H1 (cell line): ENCODE data around the gene HGFAC. TPM values are rescaled to one million over a fixed set of nuclear protein-coding genes. Genes with fewer than 3 reads are reported as not detected.

Experiments
- CTCF ChIA-PET: fragments of 300-600 bp; sonication (Branson Sonifier 250); formaldehyde crosslinking; loops from one replicate; lab custom pipeline; 2021; ENCODE audit not compliant: partially characterized antibody; lab: Charles Lee
- POLR2A ChIA-PET: fragments of 300-600 bp; sonication (Branson Sonifier 250); formaldehyde crosslinking; loops from one replicate; lab custom pipeline; 2021; ENCODE audit warnings: inconsistent platforms; ENCODE audit not compliant: partially characterized antibody; lab: Charles Lee
- DNase-seq, 2 experiments: peaks; one replicate each; pipeline versions ENCODE4 v3.0.0 to v3.0.0-alpha.2; 2010 to 2022; ENCODE audit warnings: low spot score in 2 of 2, low read depth in 1 of 2, mixed read lengths in 1 of 2
- FAIRE-seq: peaks from 2 replicates; lab custom pipeline; 2011; peaks lifted over from hg19 to GRCh38; lab: Jason Lieb, UNC
- H2AFZ ChIP-seq: 2 replicates; pipeline ENCODE4 v1.8.1; 2012; ENCODE audit warnings: low read length, inconsistent platforms
- H2AK5ac ChIP-seq: 2 replicates; pipeline ENCODE4 v1.6.1; 2013; ENCODE audit warnings: low read depth, low read length
- H2BK120ac ChIP-seq: replicated peaks from 2 replicates; pipeline ENCODE3; 2013; ENCODE audit warnings: low read depth, low read length, inconsistent platforms
- H2BK12ac ChIP-seq: 2 replicates; pipeline ENCODE4 v1.6.1; 2013; ENCODE audit warnings: low read depth, low read length
- H2BK15ac ChIP-seq: 2 replicates; pipeline ENCODE4 v1.6.1; 2013; ENCODE audit warnings: low read length
- H2BK20ac ChIP-seq: 2 replicates; pipeline ENCODE4 v1.6.1; 2013; ENCODE audit warnings: low read length
- H2BK5ac ChIP-seq: 2 replicates; pipeline ENCODE4 v1.6.1; 2013; ENCODE audit warnings: low read depth, low read length
- H3K14ac ChIP-seq: 2 replicates; pipeline ENCODE4 v1.6.1; 2013; ENCODE audit warnings: inconsistent platforms; ENCODE audit not compliant: insufficient read length
- H3K18ac ChIP-seq: 2 replicates; pipeline ENCODE4 v1.6.1; 2013; ENCODE audit warnings: low read length; ENCODE audit errors: extremely low read depth
- H3K23ac ChIP-seq: 2 replicates; pipeline ENCODE4 v1.6.1; 2013; ENCODE audit warnings: inconsistent platforms; ENCODE audit not compliant: insufficient read length
- H3K23me2 ChIP-seq: 2 replicates; pipeline ENCODE4 v1.6.1; 2013; ENCODE audit warnings: low read depth, low read length
- H3K27ac ChIP-seq: 2 replicates; pipeline ENCODE4 v1.6.1; 2011; ENCODE audit warnings: low read depth, low read length, inconsistent platforms
- H3K27me3 ChIP-seq, 4 experiments: replicated peaks in 1 of 4; 1 replicate in 1 of 4; 2 replicates in 3 of 4; pipeline versions ENCODE4 v1.6.1 to v1.8.1; 2011 to 2013; ENCODE audit warnings: low read length in 3 of 4, mild to moderate bottlenecking in 3 of 4, inconsistent platforms in 2 of 4, mixed read lengths in 2 of 4, moderate library complexity in 1 of 4; ENCODE audit not compliant: control insufficient read depth in 3 of 4, insufficient read depth in 3 of 4; ENCODE audit errors: extremely low read depth in 1 of 4
- H3K36me3 ChIP-seq, 4 experiments: 2 replicates each; pipeline versions ENCODE4 v1.6.1 to v1.8.1; 2011 to 2013; ENCODE audit warnings: mild to moderate bottlenecking in 4 of 4, low read length in 3 of 4, moderate library complexity in 2 of 4, control low read depth in 1 of 4, inconsistent platforms in 1 of 4; ENCODE audit not compliant: insufficient read depth in 4 of 4, control insufficient read depth in 2 of 4
- H3K4ac ChIP-seq: replicated peaks from 2 replicates; pipeline ENCODE3; 2013; ENCODE audit warnings: low read length, low read depth, mixed read lengths, inconsistent platforms; ENCODE audit not compliant: insufficient read length
- H3K4me1 ChIP-seq, 4 experiments: replicated peaks in 1 of 4; 1 replicate in 1 of 4; 2 replicates in 3 of 4; pipeline versions ENCODE4 v1.6.1 to v1.8.1; 2011 to 2013; ENCODE audit warnings: low read length in 3 of 4, inconsistent platforms in 2 of 4, mixed read lengths in 1 of 4; ENCODE audit not compliant: insufficient read depth in 4 of 4, control insufficient read depth in 3 of 4
- H3K4me2 ChIP-seq, 2 experiments: 2 replicates each; pipeline versions ENCODE4 v1.6.1 to v1.8.1; 2011 to 2013; ENCODE audit warnings: low read depth in 2 of 2, low read length in 2 of 2, control low read depth in 1 of 2, inconsistent platforms in 1 of 2, mild to moderate bottlenecking in 1 of 2; ENCODE audit not compliant: insufficient read depth in 1 of 2
- H3K4me3 ChIP-seq, 4 experiments: fragments of 200-600, 300-600 bp in 1 of 4; sonication (generic), shearing (Covaris generic), sonication (Bioruptor Twin) in 1 of 4; 2 replicates each; pipeline versions ENCODE4 v1.5.1 to v1.8.1; 2011 to 2016; ENCODE audit warnings: low read length in 4 of 4, low read depth in 3 of 4, control low read depth in 2 of 4, inconsistent platforms in 2 of 4, mild to moderate bottlenecking in 2 of 4, mixed read lengths in 1 of 4, moderate library complexity in 1 of 4; ENCODE audit not compliant: insufficient read depth in 2 of 4; ENCODE audit errors: extremely low read depth in 1 of 4
- H3K56ac ChIP-seq: replicated peaks from 2 replicates; pipeline ENCODE3; 2013; ENCODE audit warnings: low read depth, mild to moderate bottlenecking, mixed read lengths, low read length, inconsistent platforms; ENCODE audit not compliant: insufficient read length
- H3K79me1 ChIP-seq: 2 replicates; pipeline ENCODE4 v1.6.1; 2013; ENCODE audit warnings: low read depth, low read length, control low read depth
- H3K79me2 ChIP-seq, 2 experiments: 2 replicates each; pipeline versions ENCODE4 v1.6.1 to v1.8.1; 2012 to 2013; ENCODE audit warnings: low read length in 2 of 2, mild to moderate bottlenecking in 2 of 2, inconsistent platforms in 1 of 2; ENCODE audit not compliant: insufficient read depth in 2 of 2, control insufficient read depth in 1 of 2
- H3K9ac ChIP-seq, 4 experiments: replicated peaks in 1 of 4; 1 replicate in 1 of 4; 2 replicates in 3 of 4; pipeline versions ENCODE4 v1.6.1 to v1.8.1; 2011 to 2013; ENCODE audit warnings: low read depth in 3 of 4, low read length in 3 of 4, control low read depth in 2 of 4, mild to moderate bottlenecking in 2 of 4, moderate library complexity in 2 of 4, inconsistent platforms in 1 of 4; ENCODE audit errors: extremely low read depth in 1 of 4
- H3K9me3 ChIP-seq, 2 experiments: 2 replicates each; pipeline versions ENCODE4 v1.6.1 to v1.8.1; 2012 to 2013; ENCODE audit warnings: mild to moderate bottlenecking in 2 of 2, moderate library complexity in 2 of 2, control low read depth in 1 of 2, inconsistent platforms in 1 of 2, low read depth in 1 of 2, low read length in 1 of 2, mixed read lengths in 1 of 2; ENCODE audit not compliant: insufficient read depth in 2 of 2
- H4K20me1 ChIP-seq, 2 experiments: replicated peaks in 1 of 2; 2 replicates each; pipeline versions ENCODE3 to v1.8.1; 2011 to 2013; ENCODE audit warnings: inconsistent platforms in 2 of 2, low read length in 2 of 2, mild to moderate bottlenecking in 1 of 2; ENCODE audit not compliant: insufficient read depth in 2 of 2, control insufficient read depth in 1 of 2
- H4K5ac ChIP-seq: 2 replicates; pipeline ENCODE4 v1.6.1; 2013; ENCODE audit warnings: low read length, low read depth, mixed read lengths, inconsistent platforms; ENCODE audit not compliant: insufficient read length
- H4K8ac ChIP-seq: 2 replicates; pipeline ENCODE4 v1.8.0; 2013; ENCODE audit warnings: mild to moderate bottlenecking, moderate library complexity, low read length, inconsistent platforms; ENCODE audit not compliant: insufficient read depth; ENCODE audit errors: extremely low read depth
- H4K91ac ChIP-seq: replicated peaks from 2 replicates; pipeline ENCODE3; 2013; ENCODE audit warnings: low read length, mixed read lengths, inconsistent platforms; ENCODE audit not compliant: insufficient read length
- ATF2 ChIP-seq: IDR thresholded peaks from 2 replicates; pipeline ENCODE4 v1.6.1; 2012; ENCODE audit warnings: low read length, inconsistent platforms
- CREB1 ChIP-seq: IDR thresholded peaks from 2 replicates; pipeline ENCODE4 v1.6.1; 2012; ENCODE audit warnings: inconsistent platforms
- GTF2F1 ChIP-seq: IDR thresholded peaks from 2 replicates; pipeline ENCODE4 v1.6.1; 2012; ENCODE audit warnings: low read depth, low read length, improper control_type of control experiment, borderline replicate concordance
- RFX5 ChIP-seq: IDR thresholded peaks from 2 replicates; pipeline ENCODE4 v1.6.1; 2011; ENCODE audit warnings: low read depth, low read length, improper control_type of control experiment, borderline replicate concordance
- RXRA ChIP-seq: IDR thresholded peaks from 2 replicates; pipeline ENCODE4 v1.6.1; 2011; ENCODE audit warnings: low read depth, mild to moderate bottlenecking, low read length, moderate library complexity; ENCODE audit not compliant: insufficient read depth
- SIRT6 ChIP-seq: IDR thresholded peaks from one replicate; pipeline ENCODE4 v1.7.1; 2012; ENCODE audit warnings: low read length, inconsistent platforms
- SRF ChIP-seq: IDR thresholded peaks from 2 replicates; pipeline ENCODE4 v1.6.1; 2011; ENCODE audit warnings: mild to moderate bottlenecking, low read depth, low read length, moderate library complexity
- WGBS, 2 experiments: shearing (Covaris generic) in 1 of 2; methylation state at CpG; one replicate each; pipeline versions ENCODE4 v1.1.6 to v1.1.7; 2013 to 2015; ENCODE audit warnings: low lambda C conversion rate in 2 of 2, mixed read lengths in 2 of 2, inconsistent platforms in 1 of 2, low coverage in 1 of 2, missing lambda C conversion rate in 1 of 2; ENCODE audit not compliant: insufficient replicate concordance in 2 of 2, insufficient coverage in 1 of 2, insufficient read length in 1 of 2; ENCODE audit errors: extremely low coverage in 1 of 2, missing lambda C conversion rate in 1 of 2; 5-methylcytosine and 5-hydroxymethylcytosine counted together
- polyA plus RNA-seq, 7 experiments: library from polyadenylated mRNA; depleted of rRNA in 3 of 7; stranded (reverse) in 5 of 7; unstranded in 2 of 7; fragments of >200 nt in 5 of 7; fragments of 200-250 nt in 2 of 7; gene quantifications; 1 replicate in 5 of 7; 2 replicates in 1 of 7; 4 replicates in 1 of 7; pipeline versions ENCODE4 v1.2.1 to v1.2.3, GENCODE V29; 2011 to 2013; ENCODE audit warnings: missing spikeins in 2 of 7, mixed read lengths in 2 of 7
- total RNA-seq: library from RNA; stranded (reverse); fragmentation: NEBNext Ultra II Directional; extraction: Animal tissue kit (Norgen Biotek cat#: 25700); gene quantifications from 2 replicates; pipeline ENCODE4 v1.2.1, GENCODE V29; 2021
- TF ChIP-seq, protein P1 (sequence below): IDR thresholded peaks from 2 replicates; pipeline ENCODE4 v1.6.1; 2012; ENCODE audit warnings: inconsistent platforms

HGFAC gene
- total and polyA plus RNA-seq, 2 of the 8 experiments (the other 6 are each of a cell fraction or from before 2014, with no cell fraction given) = 0.14 to 0.15 TPM

DNA sequence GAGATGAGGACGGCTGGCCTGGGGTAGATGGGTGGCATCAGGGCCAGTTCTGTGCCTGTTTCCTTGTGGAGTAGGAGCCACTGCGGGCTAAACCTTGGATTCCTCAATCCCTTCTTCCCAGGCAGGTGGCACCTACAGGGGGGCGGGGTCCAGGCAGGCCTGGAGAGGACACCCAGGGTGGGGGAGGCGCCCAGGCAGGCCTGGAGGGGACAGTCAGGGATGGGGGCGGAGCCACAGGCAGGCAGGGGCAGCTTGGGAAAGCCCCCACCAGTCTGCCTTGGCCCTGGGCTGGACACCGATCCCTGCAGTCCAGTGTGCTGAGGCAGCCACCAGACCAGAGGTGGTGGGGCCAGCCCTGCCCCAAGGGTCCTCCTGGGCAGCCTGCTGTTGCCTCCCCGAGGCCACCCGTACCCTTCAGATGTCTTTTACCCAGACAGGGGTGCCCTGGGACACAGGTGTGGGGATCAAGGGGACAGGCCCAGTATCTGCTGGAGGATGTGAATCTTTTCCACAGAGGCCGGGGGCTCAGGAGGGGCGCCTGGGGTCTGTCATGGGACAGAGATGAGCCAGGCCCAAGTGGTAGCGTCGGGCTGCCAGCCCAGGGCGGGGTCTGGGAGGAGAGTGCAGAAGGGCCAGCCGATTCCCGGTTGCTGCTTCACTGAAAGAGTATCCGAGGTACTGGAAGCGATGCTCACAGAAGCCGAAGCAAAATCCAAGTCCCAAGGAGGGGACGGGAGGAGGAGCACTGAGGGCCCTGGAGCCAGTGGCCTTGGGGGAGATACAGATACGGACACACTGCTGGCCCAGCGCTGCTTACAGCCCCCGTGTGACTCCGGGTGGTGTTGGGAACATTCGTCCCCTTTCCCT lies 56.0 kb downstream of the HGFAC start:
- peak in 1 of 2 experiments; percentile 59 for DNase-seq
- Histone ChIP-seq H3K4me3 (no peak overlapping the region), H3K27me3 (peaks cover 25 to 56% (median 45%) of the 10 kb centered on the region in 4 experiments), H3K18ac (peak overlapping the region; percentile 19; the same call in 1 of the 2 replicates), H2BK20ac (no peak overlapping the region), H4K8ac (no peak overlapping the region), H3K27ac (no peak overlapping the region), H3K9me3 (no peaks in the 10 kb centered on the region), H2BK120ac (no peak overlapping the region), H2BK12ac (no peak overlapping the region), H2AK5ac (no peak overlapping the region), H3K9ac (no peak overlapping the region), H3K14ac (no peak overlapping the region), H3K4me2 (no peak overlapping the region), H3K36me3 (0 out of 8 replicates have a peak, but pooled peaks cover 0 to under 1% (median 0%) of the 10 kb centered on the region in 4 experiments), H3K4me1 (peaks cover 0 to 12% (median 8%) of the 10 kb centered on the region in 4 experiments; a peak in 5 of 7 replicates), H4K91ac (no peak overlapping the region), H2BK5ac (no peak overlapping the region), H4K20me1 (peaks cover 22 to 46% of the 10 kb centered on the region in 2 experiments), H3K79me1 (no peaks in the 10 kb centered on the region; the same call in none of the 2 replicates), H2AFZ (no peak overlapping the region), H3K79me2 (no peaks in the 10 kb centered on the region), H3K4ac (no peak overlapping the region), H3K23ac (no peak overlapping the region), H3K56ac (no peak overlapping the region), H4K5ac (no peak overlapping the region), H2BK15ac (no peak overlapping the region), H3K23me2 (no peaks in the 10 kb centered on the region)
- ChIA-PET POLR2A (interaction anchor here (0.6 kb wide), 1 partner anchor 27 kb away, joined by 3 read pairs; no protein-coding TSS in a partner anchor), CTCF (interaction anchor here (0.9 kb wide), 1 partner anchor 17 kb away, joined by 4 read pairs; no protein-coding TSS in a partner anchor)
- no peak for FAIRE-seq
- 78% methylated on average over 22 of the region's 24 CpGs; no CpG with 5 or more reads in 1 of the 2 experiments for WGBS, 2 experiments
- TF ChIP-seq SIRT6 (no peak), CREB1 (no peak), GTF2F1 (no peak), SRF (no peak), RXRA (no peak), RFX5 (no peak), ATF2 (no peak)
- TF ChIP-seq, protein P1, sequence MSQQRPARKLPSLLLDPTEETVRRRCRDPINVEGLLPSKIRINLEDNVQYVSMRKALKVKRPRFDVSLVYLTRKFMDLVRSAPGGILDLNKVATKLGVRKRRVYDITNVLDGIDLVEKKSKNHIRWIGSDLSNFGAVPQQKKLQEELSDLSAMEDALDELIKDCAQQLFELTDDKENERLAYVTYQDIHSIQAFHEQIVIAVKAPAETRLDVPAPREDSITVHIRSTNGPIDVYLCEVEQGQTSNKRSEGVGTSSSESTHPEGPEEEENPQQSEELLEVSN = no peak
